Mesenchymal stem cell (in vitro differentiated cells and primary cell): ENCODE measurements around the gene CBX2.

Experiments used
- DNase-seq: peaks from one replicate; pipeline ENCODE4 v3.0.0-alpha.2; 2013
- H2AFZ ChIP-seq: one replicate; pipeline ENCODE4 v1.6.1; 2013; ENCODE audit warnings: low read depth, mild to moderate bottlenecking, control low read depth, inconsistent platforms, low read length, moderate library complexity
- H2AK5ac ChIP-seq: 2 replicates; pipeline ENCODE4 v1.6.1; 2013; ENCODE audit warnings: low read length, moderate library complexity, mild to moderate bottlenecking, inconsistent platforms; ENCODE audit not compliant: severe bottlenecking
- H2BK120ac ChIP-seq: one replicate; pipeline ENCODE4 v1.6.1; 2013; ENCODE audit warnings: low read depth, mild to moderate bottlenecking, inconsistent platforms, low read length, moderate library complexity
- H2BK12ac ChIP-seq, 2 experiments: one replicate each; pipeline ENCODE4 v1.6.1; 2013; ENCODE audit warnings: inconsistent platforms in 2 of 2, low read length in 2 of 2, mild to moderate bottlenecking in 2 of 2, moderate library complexity in 2 of 2, control low read depth in 1 of 2
- H2BK15ac ChIP-seq: one replicate; pipeline ENCODE4 v1.6.1; 2013; ENCODE audit warnings: mild to moderate bottlenecking, low read depth, inconsistent platforms; ENCODE audit not compliant: poor library complexity, severe bottlenecking
- H2BK5ac ChIP-seq: 2 replicates; pipeline ENCODE4 v1.6.1; 2013; ENCODE audit warnings: low read depth, mild to moderate bottlenecking, low read length, control low read depth, inconsistent platforms; ENCODE audit not compliant: poor library complexity, severe bottlenecking
- H3K14ac ChIP-seq, 2 experiments: one replicate each; pipeline ENCODE4 v1.6.1; 2013; ENCODE audit warnings: inconsistent platforms in 2 of 2, low read length in 2 of 2, control low read depth in 1 of 2, mild to moderate bottlenecking in 1 of 2, moderate library complexity in 1 of 2
- H3K18ac ChIP-seq, 2 experiments: one replicate each; pipeline ENCODE4 v1.6.1; 2013; ENCODE audit warnings: inconsistent platforms in 2 of 2, low read length in 2 of 2, control low read depth in 1 of 2, low read depth in 1 of 2, mild to moderate bottlenecking in 1 of 2
- H3K23ac ChIP-seq, 2 experiments: one replicate each; pipeline ENCODE4 v1.6.1; 2013; ENCODE audit warnings: inconsistent platforms in 2 of 2, low read length in 2 of 2, mild to moderate bottlenecking in 2 of 2, moderate library complexity in 2 of 2, control low read depth in 1 of 2
- H3K27ac ChIP-seq: 2 replicates; pipeline ENCODE4 v1.5.1; 2013; ENCODE audit warnings: mild to moderate bottlenecking, moderate library complexity, low read length, control low read depth, inconsistent platforms; ENCODE audit not compliant: poor library complexity, severe bottlenecking
- H3K27me3 ChIP-seq, 2 experiments: 2 replicates each; pipeline versions ENCODE4 v1.6.1 to v1.7.0; 2013; ENCODE audit warnings: low read length in 2 of 2, mild to moderate bottlenecking in 2 of 2, moderate library complexity in 2 of 2, control low read depth in 1 of 2, inconsistent platforms in 1 of 2; ENCODE audit not compliant: control insufficient read depth in 1 of 2, insufficient read depth in 1 of 2
- H3K36me3 ChIP-seq, 2 experiments: 2 replicates each; pipeline versions ENCODE4 v1.6.1 to v1.7.0; 2013; ENCODE audit warnings: low read length in 2 of 2, control low read depth in 1 of 2, inconsistent platforms in 1 of 2, low read depth in 1 of 2, mild to moderate bottlenecking in 1 of 2; ENCODE audit not compliant: insufficient read depth in 2 of 2, control insufficient read depth in 1 of 2
- H3K4ac ChIP-seq, 2 experiments: one replicate each; pipeline ENCODE4 v1.6.1; 2013; ENCODE audit warnings: inconsistent platforms in 2 of 2, low read length in 2 of 2, mild to moderate bottlenecking in 2 of 2, moderate library complexity in 2 of 2, control low read depth in 1 of 2, low read depth in 1 of 2
- H3K4me1 ChIP-seq: 2 replicates; pipeline ENCODE4 v1.6.1; 2013; ENCODE audit warnings: low read depth, low read length, control low read depth; ENCODE audit not compliant: control insufficient read depth, insufficient read depth
- H3K4me2 ChIP-seq: 2 replicates; pipeline ENCODE4 v1.6.1; 2013; ENCODE audit warnings: low read length, mild to moderate bottlenecking, inconsistent platforms; ENCODE audit not compliant: poor library complexity, severe bottlenecking
- H3K4me3 ChIP-seq, 2 experiments: 2 replicates each; pipeline versions ENCODE4 v1.5.1 to v1.7.0; 2013; ENCODE audit warnings: low read length in 2 of 2, mild to moderate bottlenecking in 2 of 2, control low read depth in 1 of 2, low read depth in 1 of 2; ENCODE audit not compliant: insufficient read depth in 1 of 2
- H3K79me1 ChIP-seq: replicated peaks from 2 replicates; pipeline ENCODE4 v1.6.1; 2013; ENCODE audit warnings: mild to moderate bottlenecking, control low read depth, low read length, inconsistent platforms; ENCODE audit not compliant: poor library complexity, severe bottlenecking
- H3K9ac ChIP-seq: 2 replicates; pipeline ENCODE4 v1.7.0; 2013; ENCODE audit warnings: mild to moderate bottlenecking, low read length, moderate library complexity
- H3K9me3 ChIP-seq: 2 replicates; pipeline ENCODE4 v1.7.0; 2013; ENCODE audit warnings: mild to moderate bottlenecking, low read length; ENCODE audit not compliant: control insufficient read depth
- H4K8ac ChIP-seq: one replicate; pipeline ENCODE4 v1.6.1; 2013; ENCODE audit warnings: inconsistent platforms, mild to moderate bottlenecking, low read length, moderate library complexity
- H4K91ac ChIP-seq: one replicate; pipeline ENCODE4 v1.6.1; 2013; ENCODE audit warnings: mild to moderate bottlenecking, low read length, inconsistent platforms
- WGBS: methylation state at CpG from one replicate; pipeline ENCODE4 v1.1.7; 2013; ENCODE audit warnings: mixed read lengths; 5-methylcytosine and 5-hydroxymethylcytosine counted together

CBX2 gene

GRCh38 chr17:79819534-79820276 is 41.8 kb downstream of the CBX2 start:
- no peak for DNase-seq
- no peak overlapping the region for H3K4me2 ChIP-seq
- H2AFZ ChIP-seq = no peak overlapping the region
- peaks cover 10% of the 10 kb centered on the region for H3K4me1 ChIP-seq
- no peak overlapping the region for H3K27ac ChIP-seq
- H3K9me3 ChIP-seq = no peaks in the 10 kb centered on the region
- no peaks in the 10 kb centered on the region for H3K36me3 ChIP-seq
- no peak overlapping the region for H3K9ac ChIP-seq
- no peak overlapping the region for H2BK12ac ChIP-seq
- H3K27me3 ChIP-seq = peaks cover 58 to 86% of the 10 kb centered on the region in 2 experiments
- H3K18ac ChIP-seq = no peak overlapping the region
- no peak overlapping the region for H4K91ac ChIP-seq
- H3K23ac ChIP-seq = no peak overlapping the region
- no peak overlapping the region for H3K4me3 ChIP-seq
- H3K79me1 ChIP-seq = no peaks in the 10 kb centered on the region
- no peak overlapping the region for H2BK15ac ChIP-seq
- H2BK5ac ChIP-seq = no peak overlapping the region
- H3K4ac ChIP-seq = no peak overlapping the region
- no peak overlapping the region for H2BK120ac ChIP-seq
- no peak overlapping the region for H3K14ac ChIP-seq
- H4K8ac ChIP-seq = no peak overlapping the region
- no peak overlapping the region for H2AK5ac ChIP-seq
- 86% methylated on average over 13 of the region's 13 CpGs for WGBS

GRCh38 chr17:79820959-79821330 is 43.0 kb downstream of the CBX2 start:
- Histone ChIP-seq H2BK15ac (no peak overlapping the region), H2AK5ac (no peak overlapping the region), H3K27ac (no peak overlapping the region), H2BK120ac (no peak overlapping the region), H2BK5ac (no peak overlapping the region), H2AFZ (no peak overlapping the region), H3K18ac (no peak overlapping the region), H3K79me1 (no peaks in the 10 kb centered on the region), H3K23ac (no peak overlapping the region), H3K14ac (no peak overlapping the region), H3K4me3 (no peak overlapping the region), H3K27me3 (peaks cover 53 to 86% of the 10 kb centered on the region in 2 experiments), H3K4me1 (no peaks in the 10 kb centered on the region), H3K36me3 (no peaks in the 10 kb centered on the region), H4K91ac (no peak overlapping the region), H3K4me2 (no peak overlapping the region), H3K9me3 (no peaks in the 10 kb centered on the region), H3K4ac (no peak overlapping the region), H3K9ac (no peak overlapping the region), H2BK12ac (no peak overlapping the region), H4K8ac (no peak overlapping the region)
- DNase-seq = no peak
- 88% methylated on average over 4 of the region's 4 CpGs for WGBS

GRCh38 chr17:79821331-79822095 is 43.6 kb downstream of the CBX2 start:
- H3K79me1 ChIP-seq = no peaks in the 10 kb centered on the region

GRCh38 chr17:79822583-79823124 is 44.7 kb downstream of the CBX2 start:
- Histone ChIP-seq H3K27ac (no peak overlapping the region), H4K91ac (no peak overlapping the region), H3K27me3 (peaks cover 36 to 82% of the 10 kb centered on the region in 2 experiments), H3K9me3 (no peaks in the 10 kb centered on the region), H4K8ac (no peak overlapping the region), H3K4me3 (no peak overlapping the region), H2BK15ac (no peak overlapping the region), H2BK12ac (no peak overlapping the region), H2BK120ac (no peak overlapping the region), H3K4ac (no peak overlapping the region), H3K36me3 (no peaks in the 10 kb centered on the region), H3K14ac (no peak overlapping the region), H3K23ac (no peak overlapping the region), H2BK5ac (no peak overlapping the region), H3K4me2 (no peak overlapping the region), H3K9ac (no peak overlapping the region), H2AFZ (no peak overlapping the region), H3K79me1 (no peaks in the 10 kb centered on the region), H3K18ac (no peak overlapping the region), H2AK5ac (no peak overlapping the region), H3K4me1 (peaks cover 2% of the 10 kb centered on the region)
- WGBS = 95% methylated on average over 17 of the region's 17 CpGs
- DNase-seq = no peak

More at GRCh38 chr17:79821331-79822095, 43.6 kb downstream of the CBX2 start:
- peaks cover 47 to 86% of the 10 kb centered on the region in 2 experiments for H3K27me3 ChIP-seq
- no peak overlapping the region for H2BK5ac ChIP-seq
- no peak overlapping the region for H3K23ac ChIP-seq
- no peak overlapping the region for H2BK15ac ChIP-seq
- no peaks in the 10 kb centered on the region for H3K4me1 ChIP-seq
- H2AK5ac ChIP-seq = no peak overlapping the region
- H2BK120ac ChIP-seq = no peak overlapping the region
- H3K36me3 ChIP-seq = no peaks in the 10 kb centered on the region
- H3K18ac ChIP-seq = no peak overlapping the region
- no peak overlapping the region for H3K9ac ChIP-seq
- no peak overlapping the region for H3K27ac ChIP-seq
- H3K14ac ChIP-seq = no peak overlapping the region
- H3K9me3 ChIP-seq = no peaks in the 10 kb centered on the region
- no peak overlapping the region for H3K4ac ChIP-seq
- WGBS = 85% methylated on average over 11 of the region's 12 CpGs
- H4K91ac ChIP-seq = no peak overlapping the region
- H3K4me2 ChIP-seq = no peak overlapping the region
- no peak overlapping the region for H2BK12ac ChIP-seq
- no peak overlapping the region for H3K4me3 ChIP-seq
- no peak overlapping the region for H2AFZ ChIP-seq
- peak overlapping the region; percentile 19 for H4K8ac ChIP-seq
- DNase-seq = no peak
